Neural progenitor cell (in vitro differentiated cells): ENCODE results near the gene CYTH1. TPM values are rescaled to one million over a fixed set of nuclear protein-coding genes. Genes with fewer than 3 reads are reported as not detected.

Experiments
- DNase-seq: peaks from one replicate; pipeline ENCODE4 v3.0.0-alpha.2; 2016; ENCODE audit warnings: low spot score
- H2AFZ ChIP-seq: fragments of 200-600 bp; sonication (generic); replicated peaks from 2 replicates; pipeline ENCODE4 v1.6.1; 2016; ENCODE audit warnings: antibody characterized with exemption
- H3F3A ChIP-seq: fragments of 200-600 bp; sonication (generic); 2 replicates; pipeline ENCODE4 v1.6.1; 2016; ENCODE audit warnings: antibody characterized with exemption, low read depth
- H3K27ac ChIP-seq: fragments of 200-600 bp; sonication (generic); 2 replicates; pipeline ENCODE4 v1.5.1; 2016; ENCODE audit warnings: mild to moderate bottlenecking
- H3K27me3 ChIP-seq: fragments of 200-600 bp; sonication (generic); 2 replicates; pipeline ENCODE4 v1.6.1; 2016; ENCODE audit warnings: mild to moderate bottlenecking, moderate library complexity
- H3K36me3 ChIP-seq: fragments of 200-600 bp; sonication (generic); 2 replicates; pipeline ENCODE4 v1.5.1; 2016
- H3K4me1 ChIP-seq: fragments of 200-600 bp; sonication (generic); 2 replicates; pipeline ENCODE4 v1.6.1; 2016; ENCODE audit warnings: mixed run types
- H3K4me2 ChIP-seq: fragments of 200-600 bp; sonication (generic); 2 replicates; pipeline ENCODE4 v1.6.1; 2016
- H3K4me3 ChIP-seq: fragments of 200-600 bp; sonication (generic); 2 replicates; pipeline ENCODE4 v1.5.1; 2016
- H3K79me2 ChIP-seq: fragments of 200-600 bp; sonication (generic); 2 replicates; pipeline ENCODE4 v1.6.1; 2016; ENCODE audit warnings: low read depth
- H3K9ac ChIP-seq: fragments of 200-600 bp; sonication (generic); 2 replicates; pipeline ENCODE4 v1.6.1; 2016
- H3K9me3 ChIP-seq: fragments of 200-600 bp; sonication (generic); 2 replicates; pipeline ENCODE4 v1.5.1; 2016; ENCODE audit warnings: low read depth
- H4K20me1 ChIP-seq: fragments of 200-600 bp; sonication (generic); 2 replicates; pipeline ENCODE4 v1.6.1; 2016; ENCODE audit warnings: low read depth
- H3K27ac Mint-ChIP-seq: 3 replicates; pipeline ENCODE4 v1.8.0; 2021; ENCODE audit warnings: mixed read lengths
- H3K27me3 Mint-ChIP-seq: 2 replicates; pipeline ENCODE4 v1.8.0; 2022; ENCODE audit warnings: low read depth, mild to moderate bottlenecking, inconsistent platforms, moderate library complexity, mixed read lengths; ENCODE audit not compliant: insufficient read depth
- H3K36me3 Mint-ChIP-seq: 3 replicates; pipeline ENCODE4 v1.8.0; 2021; ENCODE audit warnings: mixed read lengths
- H3K4me1 Mint-ChIP-seq: 3 replicates; pipeline ENCODE4 v1.8.0; 2021; ENCODE audit warnings: mixed read lengths
- H3K4me3 Mint-ChIP-seq: 3 replicates; pipeline ENCODE4 v1.8.0; 2021; ENCODE audit warnings: mild to moderate bottlenecking, moderate library complexity, mixed read lengths
- H3K9me3 Mint-ChIP-seq: 3 replicates; pipeline ENCODE4 v1.8.0; 2020; ENCODE audit warnings: mixed read lengths
- CTCF ChIP-seq: fragments of 200-600 bp; sonication (generic); IDR thresholded peaks from 2 replicates; pipeline ENCODE4 v1.5.1; 2017; ENCODE audit warnings: antibody characterized with exemption, mild to moderate bottlenecking
- EZH2 ChIP-seq: fragments of 200-600 bp; sonication (generic); IDR thresholded peaks from 2 replicates; pipeline ENCODE4 v1.6.1; 2017; ENCODE audit warnings: antibody characterized with exemption, mild to moderate bottlenecking, moderate library complexity
- EZH2phosphoT487 ChIP-seq: fragments of 200-600 bp; sonication (generic); IDR thresholded peaks from 2 replicates; pipeline ENCODE4 v1.6.1; 2017; ENCODE audit warnings: antibody characterized with exemption
- total RNA-seq: library from RNA; depleted of rRNA; stranded (reverse); fragments of >200 nt; gene quantifications from 2 replicates; pipeline ENCODE4 v1.2.3, GENCODE V29; 2015; ENCODE audit warnings: low replicate concordance

The CYTH1 gene
- total RNA-seq, 1 donor from 2014 or later: 14.8 TPM

GRCh38 chr17:78687125-78687524 lies 94.9 kb downstream of the CYTH1 start:
- Histone ChIP-seq H3K27me3 (no peaks in the 10 kb centered on the region), H3K4me1 (no peaks in the 10 kb centered on the region), H3K4me2 (no peak overlapping the region), H3F3A (no peaks in the 10 kb centered on the region), H3K36me3 (no peaks in the 10 kb centered on the region), H3K4me3 (no peak overlapping the region), H3K79me2 (no peaks in the 10 kb centered on the region), H3K27ac (no peak overlapping the region), H3K9me3 (no peaks in the 10 kb centered on the region), H4K20me1 (no peaks in the 10 kb centered on the region), H3K9ac (no peak overlapping the region), H2AFZ (no peak overlapping the region)
- no peaks in the 10 kb centered on the region for H3K4me1 Mint-ChIP-seq
- DNase-seq: no peak
- peaks cover 2% of the 10 kb centered on the region for H3K27me3 Mint-ChIP-seq
- no peak for TF ChIP-seq EZH2phosphoT487
- TF ChIP-seq CTCF: no peak
- no peak for TF ChIP-seq EZH2
- H3K27ac Mint-ChIP-seq: peak overlapping the region; percentile 63
- peak overlapping the region; percentile 15 for H3K4me3 Mint-ChIP-seq
- peaks cover 35% of the 10 kb centered on the region for H3K36me3 Mint-ChIP-seq
- peaks cover 4% of the 10 kb centered on the region for H3K9me3 Mint-ChIP-seq

GRCh38 chr17:78684026-78684425 lies 98.0 kb downstream of the CYTH1 start:
- Mint-ChIP-seq H3K4me3 (no peak overlapping the region), H3K4me1 (no peaks in the 10 kb centered on the region), H3K36me3 (peaks cover 25% of the 10 kb centered on the region), H3K9me3 (no peaks in the 10 kb centered on the region), H3K27ac (no peak overlapping the region), H3K27me3 (no peaks in the 10 kb centered on the region)
- no peak for DNase-seq
- Histone ChIP-seq H3K4me3 (no peak overlapping the region), H3K36me3 (no peaks in the 10 kb centered on the region), H3K9ac (no peak overlapping the region), H3K4me2 (no peak overlapping the region), H4K20me1 (no peaks in the 10 kb centered on the region), H3K4me1 (no peaks in the 10 kb centered on the region), H3K27ac (no peak overlapping the region), H2AFZ (no peak overlapping the region), H3F3A (no peaks in the 10 kb centered on the region), H3K79me2 (no peaks in the 10 kb centered on the region), H3K9me3 (no peaks in the 10 kb centered on the region), H3K27me3 (no peaks in the 10 kb centered on the region)
- no peak for TF ChIP-seq EZH2phosphoT487
- no peak for TF ChIP-seq CTCF
- TF ChIP-seq EZH2: no peak

- H3K27ac Mint-ChIP-seq: no peak overlapping the region
- Histone ChIP-seq H3K36me3 (no peaks in the 10 kb centered on the region), H3K4me2 (no peak overlapping the region), H2AFZ (no peak overlapping the region), H3K4me1 (no peaks in the 10 kb centered on the region), H3F3A (no peaks in the 10 kb centered on the region), H3K9me3 (no peaks in the 10 kb centered on the region), H3K79me2 (no peaks in the 10 kb centered on the region), H4K20me1 (no peaks in the 10 kb centered on the region), H3K27ac (no peak overlapping the region), H3K27me3 (no peaks in the 10 kb centered on the region), H3K9ac (no peak overlapping the region), H3K4me3 (no peak overlapping the region)
- no peaks in the 10 kb centered on the region for H3K9me3 Mint-ChIP-seq
- peaks cover 25% of the 10 kb centered on the region for H3K36me3 Mint-ChIP-seq
- DNase-seq: no peak
- TF ChIP-seq EZH2phosphoT487: no peak
- TF ChIP-seq CTCF: no peak
- no peak for TF ChIP-seq EZH2
- no peaks in the 10 kb centered on the region for H3K4me1 Mint-ChIP-seq
- H3K27me3 Mint-ChIP-seq: no peaks in the 10 kb centered on the region
- no peak overlapping the region for H3K4me3 Mint-ChIP-seq
These were observed 98.6 kb downstream of the CYTH1 start for GRCh38 chr17:78683408-78683961.
